Coronary artery (tissue), 2 donors: ENCODE results near the gene ELMOD1.

Source experiments
- DNase-seq: peaks from one replicate; pipeline ENCODE4 v3.0.0-alpha.2; 2017; ENCODE audit warnings: low spot score
- H3K27ac ChIP-seq, 2 donors: fragments of 200-600 bp; sonication (generic); one replicate each; pipeline ENCODE4 v1.5.1; 2016 to 2019
- H3K4me3 ChIP-seq: fragments of 200-600 bp; sonication (generic); 2 replicates; pipeline ENCODE4 v1.5.1; 2016; ENCODE audit warnings: mild to moderate bottlenecking, moderate library complexity
- TF ChIP-seq, protein P1 (sequence below): fragments of 200-600 bp; sonication (generic); IDR thresholded peaks from one replicate; pipeline ENCODE4 v1.5.1; 2019; ENCODE audit warnings: antibody characterized with exemption

ELMOD1 gene

GRCh38 chr11:107695446-107695845 is 104.5 kb downstream of the ELMOD1 start:
- TF ChIP-seq, protein P1, sequence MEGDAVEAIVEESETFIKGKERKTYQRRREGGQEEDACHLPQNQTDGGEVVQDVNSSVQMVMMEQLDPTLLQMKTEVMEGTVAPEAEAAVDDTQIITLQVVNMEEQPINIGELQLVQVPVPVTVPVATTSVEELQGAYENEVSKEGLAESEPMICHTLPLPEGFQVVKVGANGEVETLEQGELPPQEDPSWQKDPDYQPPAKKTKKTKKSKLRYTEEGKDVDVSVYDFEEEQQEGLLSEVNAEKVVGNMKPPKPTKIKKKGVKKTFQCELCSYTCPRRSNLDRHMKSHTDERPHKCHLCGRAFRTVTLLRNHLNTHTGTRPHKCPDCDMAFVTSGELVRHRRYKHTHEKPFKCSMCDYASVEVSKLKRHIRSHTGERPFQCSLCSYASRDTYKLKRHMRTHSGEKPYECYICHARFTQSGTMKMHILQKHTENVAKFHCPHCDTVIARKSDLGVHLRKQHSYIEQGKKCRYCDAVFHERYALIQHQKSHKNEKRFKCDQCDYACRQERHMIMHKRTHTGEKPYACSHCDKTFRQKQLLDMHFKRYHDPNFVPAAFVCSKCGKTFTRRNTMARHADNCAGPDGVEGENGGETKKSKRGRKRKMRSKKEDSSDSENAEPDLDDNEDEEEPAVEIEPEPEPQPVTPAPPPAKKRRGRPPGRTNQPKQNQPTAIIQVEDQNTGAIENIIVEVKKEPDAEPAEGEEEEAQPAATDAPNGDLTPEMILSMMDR: no peak
- no peak overlapping the region for H3K4me3 ChIP-seq
- no peak overlapping the region for H3K27ac ChIP-seq
- DNase-seq: no peak

GRCh38 chr11:107696140-107696539 is 105.2 kb downstream of the ELMOD1 start:
- no peak overlapping the region for H3K4me3 ChIP-seq
- no peak overlapping the region for H3K27ac ChIP-seq
- no peak for DNase-seq
- TF ChIP-seq, protein P1: no peak

GRCh38 chr11:107697291-107697690 is 106.3 kb downstream of the ELMOD1 start:
- Histone ChIP-seq H3K4me3 (no peak overlapping the region), H3K27ac (no peak overlapping the region)
- TF ChIP-seq, protein P1: no peak
- no peak for DNase-seq

DNA sequence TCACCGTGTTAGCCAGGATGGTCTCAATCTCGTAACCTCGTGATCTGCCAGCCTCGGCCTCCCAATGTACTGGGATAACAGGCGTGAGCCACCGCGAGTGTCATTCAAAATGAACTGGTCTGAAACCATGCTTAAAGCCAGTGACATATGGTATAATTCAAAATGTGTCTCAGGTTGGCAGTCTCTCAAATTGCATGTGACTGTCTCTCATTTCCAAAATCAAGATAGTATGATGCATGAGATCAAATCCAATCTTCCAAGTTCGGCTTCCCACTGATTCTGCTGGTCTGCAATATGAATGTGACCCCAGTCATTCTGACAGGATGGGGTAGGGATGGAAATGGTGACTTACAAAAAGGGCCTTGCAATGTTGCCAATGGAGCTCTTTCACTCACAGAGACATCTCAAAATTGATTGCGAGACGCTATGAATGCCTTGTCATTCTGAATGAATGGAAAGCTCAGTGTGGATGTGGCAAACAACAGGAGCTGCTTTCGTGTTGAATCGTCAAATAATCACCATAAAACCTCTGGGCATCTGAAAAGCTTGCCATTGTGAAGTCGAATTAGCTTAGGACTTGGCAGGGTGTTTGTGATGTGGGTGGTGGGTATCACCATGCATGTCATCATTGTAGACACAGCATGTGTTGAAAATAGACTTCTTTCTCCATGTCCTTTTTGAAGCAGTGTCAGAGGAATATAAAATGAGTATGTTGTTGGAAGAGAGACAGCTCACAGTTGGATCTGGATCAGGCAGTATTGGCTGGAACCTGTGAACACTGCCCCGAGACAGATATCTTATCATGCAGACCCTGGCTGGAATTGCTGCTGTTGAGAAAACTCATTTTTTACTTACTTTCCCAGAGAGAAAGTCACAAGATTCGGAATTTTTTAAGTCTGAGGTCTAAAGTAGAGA is 108.7 kb downstream of the ELMOD1 start:
- DNase-seq: no peak
- TF ChIP-seq, protein P1: no peak

DNA sequence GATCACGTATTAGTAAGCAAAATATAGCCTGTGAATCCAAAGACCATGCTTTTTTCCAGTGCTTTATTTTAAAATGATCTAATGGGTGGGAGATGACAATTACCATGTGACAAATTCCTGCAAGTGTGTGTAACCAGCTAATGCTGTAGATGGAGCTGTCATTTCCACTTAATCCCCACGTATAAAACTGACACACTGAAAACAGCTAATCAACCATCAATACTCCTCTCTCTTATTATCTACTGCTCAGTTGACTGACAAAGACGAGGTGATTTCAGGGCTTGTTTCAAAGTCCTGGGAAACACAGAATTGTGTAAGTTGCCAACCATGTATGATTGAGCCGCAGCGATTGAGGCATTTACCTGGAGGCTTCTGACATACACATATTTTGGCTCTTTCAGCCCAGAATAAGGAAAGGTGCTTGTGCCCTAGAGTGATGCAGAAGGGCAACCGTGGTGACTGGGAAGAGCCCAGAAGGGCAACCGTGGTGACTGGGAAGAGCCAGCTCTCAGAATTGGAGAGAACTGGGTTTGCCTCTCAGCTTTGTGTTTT is 111.2 kb downstream of the ELMOD1 start:
- no peak overlapping the region for H3K4me3 ChIP-seq
- no peak overlapping the region for H3K27ac ChIP-seq
- TF ChIP-seq, protein P1: no peak
- no peak for DNase-seq

More for the DNA sequence above, 108.7 kb downstream of the ELMOD1 start:
- peak overlapping the region in 1 of 2 donors; percentile 16 for H3K27ac ChIP-seq
- no peak overlapping the region for H3K4me3 ChIP-seq

DNA sequence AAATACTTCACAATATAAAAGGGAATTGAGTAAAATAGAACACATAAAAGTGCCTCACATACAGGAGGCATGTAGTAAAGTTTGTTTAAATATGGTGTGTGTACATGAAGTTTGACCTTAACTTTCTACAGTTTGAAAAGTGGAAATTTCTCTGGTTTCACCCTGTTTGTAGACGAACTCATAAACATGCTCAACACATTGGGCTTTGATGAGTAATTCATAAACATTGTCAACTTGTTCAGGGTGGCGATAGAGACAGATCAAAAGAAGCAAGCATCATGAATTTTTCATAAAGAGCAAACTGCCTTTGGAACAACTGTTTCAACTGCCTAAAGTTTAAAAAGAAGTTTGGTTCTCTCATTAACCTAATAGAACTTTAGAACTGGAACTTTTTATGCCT is 111.8 kb downstream of the ELMOD1 start:
- H3K27ac ChIP-seq: no peak overlapping the region
- TF ChIP-seq, protein P1: no peak
- no peak for DNase-seq
- H3K4me3 ChIP-seq: no peak overlapping the region

DNA sequence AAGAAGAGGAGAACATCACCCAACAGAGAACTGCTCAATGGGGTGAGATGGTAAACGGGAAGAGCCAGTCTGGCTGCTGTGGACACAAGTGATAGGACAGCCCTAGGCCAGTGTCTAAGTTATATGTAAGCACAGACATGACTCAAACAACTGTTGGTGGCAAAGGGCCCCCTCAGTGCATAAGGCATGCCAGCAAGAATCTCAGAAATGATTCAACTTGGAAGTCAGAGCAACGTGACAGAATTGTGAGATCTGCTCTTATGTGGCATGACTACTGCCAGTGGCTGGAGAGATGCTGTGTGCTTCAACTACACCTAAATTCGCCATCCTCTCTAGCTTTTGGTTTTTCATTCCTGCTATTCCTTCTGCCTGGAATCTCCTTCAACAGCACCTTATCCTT is 113.5 kb downstream of the ELMOD1 start:
- no peak for DNase-seq
- H3K27ac ChIP-seq: no peak overlapping the region
- TF ChIP-seq, protein P1: no peak
- no peak overlapping the region for H3K4me3 ChIP-seq
